Brain pericyte (primary cell): ENCODE results near the gene IPO13.

ENCODE experiments used
- DNase-seq: peaks from one replicate; pipeline ENCODE4 v3.0.0-alpha.2; 2012; ENCODE audit warnings: low read depth, low spot score

IPO13 gene

GRCh38 chr1:43931711-43932660, 14.8 kb upstream of the IPO13 start:
- no peak for DNase-seq

- DNase-seq: no peak
Measured at GRCh38 chr1:43932786-43933385, 13.9 kb upstream of the IPO13 start.

- no peak for DNase-seq
Measured at GRCh38 chr1:43933386-43934100, 13.2 kb upstream of the IPO13 start, which contains the start of gene ARTN. Gene ARTN (plus strand): TSS chr1:43933801. CDS start chr1:43935657, 1,856 bp downstream.

GRCh38 chr1:43934101-43934985, 12.4 kb upstream of the IPO13 start:
- DNase-seq: no peak

- DNase-seq: no peak
Measured at GRCh38 chr1:43934986-43935324, 11.8 kb upstream of the IPO13 start.

- DNase-seq: no peak
Measured at GRCh38 chr1:43935711-43936427, 10.9 kb upstream of the IPO13 start.

GRCh38 chr1:43936431-43937151, 10.2 kb upstream of the IPO13 start:
- DNase-seq: no peak

- DNase-seq: no peak
Measured at GRCh38 chr1:43937179-43937865, 9.4 kb upstream of the IPO13 start.

GRCh38 chr1:43938383-43938782, 8.4 kb upstream of the IPO13 start:
- DNase-seq: no peak

GRCh38 chr1:43938892-43939587, 7.7 kb upstream of the IPO13 start:
- no peak for DNase-seq

GRCh38 chr1:43942411-43942810, 4.3 kb upstream of the IPO13 start:
- no peak for DNase-seq

- no peak for DNase-seq
Measured at GRCh38 chr1:43944860-43945259, 1.9 kb upstream of the IPO13 start.

GRCh38 chr1:43945674-43946235, 995 bp upstream of the IPO13 start:
- DNase-seq: no peak

- DNase-seq: no peak
Measured at GRCh38 chr1:43947061-43947873, 517 bp downstream of the IPO13 start.

- no peak for DNase-seq
Measured at GRCh38 chr1:43947874-43948437, 1.2 kb downstream of the IPO13 start.

GRCh38 chr1:43949678-43950077, 2.9 kb downstream of the IPO13 start:
- no peak for DNase-seq
